22Rv1 (cell line): Measurements from ENCODE around the gene MGST3.
"Not testable (repeated sequence)": the region's sequence is repeated elsewhere in the genome, so short reads cannot be mapped to it uniquely, and the experiment has no call there.

Source experiments
- ZFX ChIP-seq: fragments of 450-650 bp; IDR thresholded peaks from 2 replicates; pipeline ENCODE4 v1.6.1; 2017; ENCODE audit warnings: antibody characterized with exemption, borderline replicate concordance
- TF ChIP-seq, protein P1 (sequence below): fragments of 450-650 bp; IDR thresholded peaks from 2 replicates; pipeline ENCODE4 v1.5.1; 2017; ENCODE audit warnings: mild to moderate bottlenecking

DNA sequence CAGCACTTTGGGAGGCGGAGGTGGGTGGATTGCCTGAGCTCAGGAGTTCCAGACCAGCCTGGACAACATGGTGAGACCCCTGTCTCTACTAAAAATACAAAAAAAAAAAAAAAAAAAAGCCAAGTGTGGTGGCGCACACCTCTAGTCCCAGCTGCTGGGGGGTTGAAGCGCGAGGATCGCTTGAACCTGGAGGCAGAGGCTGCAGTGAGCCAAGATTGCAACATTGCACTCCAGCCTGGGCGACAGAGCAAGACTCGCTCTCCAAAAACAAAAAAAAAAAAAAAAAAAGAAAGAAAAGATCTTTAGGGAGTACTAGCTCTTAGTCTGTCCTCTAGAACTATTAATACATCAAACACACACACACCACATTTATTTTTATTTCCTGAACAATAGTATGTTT lies 70.9 kb downstream of the MGST3 start:
- TF ChIP-seq, protein P1, sequence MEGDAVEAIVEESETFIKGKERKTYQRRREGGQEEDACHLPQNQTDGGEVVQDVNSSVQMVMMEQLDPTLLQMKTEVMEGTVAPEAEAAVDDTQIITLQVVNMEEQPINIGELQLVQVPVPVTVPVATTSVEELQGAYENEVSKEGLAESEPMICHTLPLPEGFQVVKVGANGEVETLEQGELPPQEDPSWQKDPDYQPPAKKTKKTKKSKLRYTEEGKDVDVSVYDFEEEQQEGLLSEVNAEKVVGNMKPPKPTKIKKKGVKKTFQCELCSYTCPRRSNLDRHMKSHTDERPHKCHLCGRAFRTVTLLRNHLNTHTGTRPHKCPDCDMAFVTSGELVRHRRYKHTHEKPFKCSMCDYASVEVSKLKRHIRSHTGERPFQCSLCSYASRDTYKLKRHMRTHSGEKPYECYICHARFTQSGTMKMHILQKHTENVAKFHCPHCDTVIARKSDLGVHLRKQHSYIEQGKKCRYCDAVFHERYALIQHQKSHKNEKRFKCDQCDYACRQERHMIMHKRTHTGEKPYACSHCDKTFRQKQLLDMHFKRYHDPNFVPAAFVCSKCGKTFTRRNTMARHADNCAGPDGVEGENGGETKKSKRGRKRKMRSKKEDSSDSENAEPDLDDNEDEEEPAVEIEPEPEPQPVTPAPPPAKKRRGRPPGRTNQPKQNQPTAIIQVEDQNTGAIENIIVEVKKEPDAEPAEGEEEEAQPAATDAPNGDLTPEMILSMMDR = not testable (repeated sequence)
- TF ChIP-seq ZFX = not testable (repeated sequence)
